T-helper 2 cell treated with Interferon-gamma antibody and Interleukin-4, amounts not matched to agents 100 ng/mL and 5 ng/mL, for 36 hours (primary cell): Measurements from ENCODE around the gene PTCD3. TPM values are rescaled to one million over a fixed set of nuclear protein-coding genes. Genes with fewer than 3 reads are reported as not detected.

Experiments used
- intact Hi-C: fragments of 100-400 bp; cut with micrococcal nuclease; formaldehyde crosslinking; loops from one replicate; pipeline ENCODE4 v1.15.1; 2023
- total RNA-seq: library from RNA; stranded (reverse); gene quantifications from 2 replicates; pipeline ENCODE4 v1.2.3, GENCODE V29; 2022

Gene PTCD3
- total RNA-seq, result 141 and 143 TPM in 2 replicates

- intact Hi-C loops, result loop anchor here (1.0 to 5.0 kb wide), 7 partner anchors 68 to 752 kb away; partner anchors contain the start of genes C2orf68, CHMP3, ELMOD3 and IMMT
These were observed at the start of gene PTCD3 for GRCh38 chr2:86105969-86106945. Gene PTCD3, plus strand, starts transcription at chr2:86106235. Its CDS starts 13 bp downstream, at chr2:86106248.

DNA sequence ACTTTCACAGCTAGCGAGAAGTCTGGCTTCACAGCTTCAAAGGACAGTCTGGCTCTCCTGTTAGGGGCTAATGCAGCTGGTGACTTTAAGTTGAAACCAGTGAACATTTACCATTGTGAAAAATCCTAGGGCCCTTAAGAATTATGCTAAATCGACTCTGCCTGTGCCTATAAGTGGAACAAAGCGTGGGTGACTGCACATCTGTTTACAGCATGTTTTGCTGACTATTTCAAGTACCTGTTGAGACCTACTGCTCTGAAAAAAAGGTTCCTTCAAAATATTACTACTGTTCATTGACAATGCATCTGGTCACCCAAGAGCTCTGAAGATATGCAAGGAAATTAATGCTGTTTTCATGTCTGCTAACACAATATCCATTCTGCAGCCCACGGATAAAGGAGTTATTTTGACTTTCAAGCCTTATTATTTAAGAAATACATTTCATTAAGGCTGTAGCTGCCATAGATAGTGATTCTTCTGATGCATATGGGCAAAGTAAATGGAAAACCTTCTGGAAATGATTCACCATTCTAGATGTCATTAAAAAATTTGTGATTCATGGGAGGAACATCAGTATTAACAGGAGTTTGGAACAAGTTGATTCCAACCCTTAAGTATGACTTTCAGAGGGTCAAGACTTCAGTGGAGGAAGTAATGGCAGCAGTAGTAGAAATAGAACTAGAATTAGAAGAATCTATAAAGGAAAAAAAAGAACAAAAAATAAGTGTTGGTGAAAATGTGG lies 49.3 kb upstream of the PTCD3 start:
- intact Hi-C loops, result no loop called here

GRCh38 chr2:86062043-86062442 lies 44.0 kb upstream of the PTCD3 start:
- intact Hi-C loops, result no loop called here

GRCh38 chr2:86064006-86064405 lies 42.0 kb upstream of the PTCD3 start:
- intact Hi-C loops, result no loop called here

- intact Hi-C loops, result no loop called here
These were observed 40.5 kb upstream of the PTCD3 start for GRCh38 chr2:86065512-86065911.

DNA sequence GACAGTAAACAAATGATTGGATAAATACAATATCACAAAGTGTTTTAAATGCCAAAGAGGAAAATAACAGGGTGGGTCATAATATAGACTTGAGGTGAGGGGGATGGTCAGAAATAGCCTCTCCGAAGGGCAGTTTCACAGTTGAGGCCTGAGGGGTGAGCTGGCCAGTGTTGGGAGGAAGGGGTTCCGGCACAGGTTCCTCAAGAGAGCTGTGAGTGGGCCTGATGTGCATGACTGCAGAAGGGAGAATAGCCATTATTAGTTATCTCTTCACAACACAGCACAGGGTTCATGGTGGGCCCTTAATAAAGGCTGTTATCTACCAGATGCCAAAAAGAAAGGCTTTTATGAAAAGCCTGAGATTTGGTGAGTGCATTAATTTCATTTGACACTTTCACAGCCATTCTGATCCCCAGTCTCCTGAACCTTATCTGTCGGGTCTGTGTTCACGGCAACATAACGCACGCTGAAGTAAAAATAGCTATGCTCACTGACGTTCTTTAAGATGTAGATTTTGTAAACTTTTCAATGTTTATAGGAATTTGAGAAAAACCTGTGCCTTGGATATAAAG lies 39.9 kb upstream of the PTCD3 start:
- intact Hi-C loops, result no loop called here

DNA sequence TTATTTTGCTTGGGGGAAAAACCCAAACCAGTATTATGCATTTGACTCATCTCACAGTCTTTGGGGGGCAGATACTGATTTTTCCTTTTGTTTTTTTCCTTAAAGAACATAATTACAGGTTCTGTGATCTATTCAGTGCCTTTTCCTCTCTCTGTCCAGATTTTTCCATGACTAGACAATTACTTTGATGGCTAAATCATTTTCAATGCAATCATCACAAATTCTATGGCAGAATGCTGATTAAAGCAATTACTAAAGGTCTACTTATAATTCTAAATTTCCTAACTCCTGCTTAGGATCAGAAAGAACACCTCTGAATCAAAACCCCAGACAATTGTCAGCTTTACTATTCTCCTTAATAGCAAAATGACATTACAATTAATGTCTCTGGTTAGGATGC lies 39.1 kb upstream of the PTCD3 start:
- intact Hi-C loops, result no loop called here

- intact Hi-C loops, result no loop called here
These were observed 37.9 kb upstream of the PTCD3 start for GRCh38 chr2:86068136-86068588.

DNA sequence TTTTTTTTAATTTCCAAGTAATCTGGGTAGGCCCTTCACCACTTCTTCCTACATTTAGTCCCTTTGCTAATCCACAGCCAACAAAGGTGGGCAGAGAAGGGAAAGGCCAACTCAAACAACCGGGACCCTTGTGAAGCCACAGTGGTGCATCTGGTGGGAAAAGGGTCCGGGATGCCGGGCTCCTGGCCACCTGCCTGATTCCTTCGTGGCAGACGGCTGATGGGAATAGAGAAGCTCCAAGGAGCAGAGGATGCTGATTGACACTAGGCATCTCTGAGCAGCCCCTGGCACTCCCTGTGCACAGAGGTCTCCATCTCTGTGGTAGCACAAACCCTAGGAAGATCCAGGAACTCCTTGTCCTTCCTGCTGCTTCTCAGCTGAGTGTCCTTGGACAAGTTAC lies 37.4 kb upstream of the PTCD3 start:
- intact Hi-C loops, result no loop called here

- intact Hi-C loops, result no loop called here
These were observed 36.8 kb upstream of the PTCD3 start for GRCh38 chr2:86069091-86069685.

DNA sequence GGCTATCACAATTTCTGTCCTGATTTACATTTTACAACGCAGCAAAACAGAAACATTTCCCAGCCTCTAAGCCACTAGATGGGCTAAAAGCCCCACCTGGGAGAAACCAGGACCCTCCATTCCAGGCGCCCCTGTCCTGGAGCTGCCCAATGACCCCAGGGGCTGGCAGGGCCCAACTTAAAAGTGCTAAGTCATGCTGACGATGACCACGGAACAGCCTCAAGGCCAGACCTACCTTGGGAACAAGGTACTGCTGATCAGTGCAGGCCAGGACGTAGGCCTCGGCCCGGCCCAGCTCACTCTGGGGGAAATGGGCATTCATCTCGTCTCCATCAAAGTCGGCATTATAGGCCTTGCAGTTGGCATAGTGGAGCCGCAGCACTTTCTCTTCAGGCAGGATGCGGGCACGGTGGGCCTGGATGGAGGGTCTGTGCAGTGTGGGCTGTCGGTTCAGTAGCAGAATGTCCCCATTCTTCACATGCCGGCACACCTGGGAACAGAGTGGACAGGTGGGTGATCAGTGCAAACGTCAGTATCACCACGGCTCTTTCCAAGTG lies 36.2 kb upstream of the PTCD3 start:
- intact Hi-C loops, result loop anchor here (10.0 kb wide), 1 partner anchor 315 kb away; the partner anchor contains the start of gene ATOH8

DNA sequence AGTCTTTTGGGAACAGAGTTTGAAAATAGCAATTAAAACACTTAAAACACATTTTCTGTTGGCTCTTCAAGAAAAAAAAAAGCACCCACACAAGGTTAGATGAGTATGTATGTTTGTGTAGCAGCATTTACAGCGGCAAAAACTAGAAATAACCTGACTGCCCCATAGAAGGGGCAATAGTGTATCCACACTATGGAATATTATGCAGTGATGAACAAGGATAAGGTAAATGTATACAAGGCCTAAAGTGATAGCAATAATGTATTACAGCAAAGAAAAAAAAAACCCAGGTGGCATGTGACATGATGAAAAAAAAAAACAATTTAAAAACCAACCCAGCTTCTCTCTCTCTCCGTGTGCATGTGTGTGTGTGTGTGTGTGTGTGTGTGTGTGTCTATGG lies 35.2 kb upstream of the PTCD3 start:
- intact Hi-C loops, result loop anchor here (10.0 kb wide), 1 partner anchor 316 kb away; the partner anchor contains the start of gene ATOH8

- intact Hi-C loops, result loop anchor here (10.0 kb wide), 1 partner anchor 318 kb away; the partner anchor contains the start of gene ATOH8
These were observed 33.7 kb upstream of the PTCD3 start for GRCh38 chr2:86072271-86072858.

DNA sequence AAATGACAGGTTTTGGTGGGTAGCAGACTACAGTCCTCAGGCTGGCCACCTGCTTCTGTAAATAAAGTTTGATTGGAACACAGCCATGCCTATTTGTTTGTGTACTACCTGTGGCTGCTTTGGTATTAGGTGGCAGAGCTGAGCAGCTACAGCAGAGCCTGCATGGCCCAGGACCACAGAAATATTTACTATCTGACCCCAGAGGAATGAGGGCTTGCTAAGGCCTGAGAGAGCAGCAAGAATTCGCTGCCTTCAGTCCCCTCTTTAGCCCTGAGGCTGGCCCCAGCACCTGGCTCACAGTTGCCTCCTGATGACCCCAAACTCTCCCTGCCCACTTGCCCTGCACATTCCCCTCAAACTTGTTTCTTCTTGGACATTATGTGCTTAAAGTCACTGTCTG lies 32.8 kb upstream of the PTCD3 start:
- intact Hi-C loops, result loop anchor here (10.0 kb wide), 1 partner anchor 318 kb away; the partner anchor contains the start of gene ATOH8

- intact Hi-C loops, result loop anchor here (10.0 kb wide), 1 partner anchor 319 kb away; the partner anchor contains the start of gene ATOH8
These were observed 31.8 kb upstream of the PTCD3 start for GRCh38 chr2:86074256-86074655.

DNA sequence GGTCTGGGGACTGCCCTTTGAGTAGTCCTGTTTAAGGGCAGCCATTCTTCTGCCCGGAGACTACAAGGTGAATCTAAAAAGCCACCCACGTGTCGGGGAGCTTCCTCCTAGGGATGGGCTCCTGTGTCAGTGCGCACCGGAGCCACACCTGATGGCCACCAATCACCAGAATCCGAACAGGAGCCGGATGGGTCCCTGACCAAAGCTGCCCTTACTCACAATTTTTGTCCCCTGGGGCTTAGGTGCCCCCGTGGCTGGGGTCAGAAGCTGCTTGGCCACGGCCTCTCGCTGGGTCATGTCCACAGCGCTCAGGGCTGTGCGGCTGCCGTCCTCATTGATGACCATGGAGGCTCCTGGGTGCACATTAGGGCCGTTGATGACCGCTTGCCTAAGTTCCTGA lies 31.2 kb upstream of the PTCD3 start:
- intact Hi-C loops, result loop anchor here (10.0 kb wide), 1 partner anchor 320 kb away; the partner anchor contains the start of gene ATOH8

- intact Hi-C loops, result loop anchor here (10.0 kb wide), 1 partner anchor 321 kb away; the partner anchor contains the start of gene ATOH8
These were observed 30.1 kb upstream of the PTCD3 start for GRCh38 chr2:86075886-86076285.

DNA sequence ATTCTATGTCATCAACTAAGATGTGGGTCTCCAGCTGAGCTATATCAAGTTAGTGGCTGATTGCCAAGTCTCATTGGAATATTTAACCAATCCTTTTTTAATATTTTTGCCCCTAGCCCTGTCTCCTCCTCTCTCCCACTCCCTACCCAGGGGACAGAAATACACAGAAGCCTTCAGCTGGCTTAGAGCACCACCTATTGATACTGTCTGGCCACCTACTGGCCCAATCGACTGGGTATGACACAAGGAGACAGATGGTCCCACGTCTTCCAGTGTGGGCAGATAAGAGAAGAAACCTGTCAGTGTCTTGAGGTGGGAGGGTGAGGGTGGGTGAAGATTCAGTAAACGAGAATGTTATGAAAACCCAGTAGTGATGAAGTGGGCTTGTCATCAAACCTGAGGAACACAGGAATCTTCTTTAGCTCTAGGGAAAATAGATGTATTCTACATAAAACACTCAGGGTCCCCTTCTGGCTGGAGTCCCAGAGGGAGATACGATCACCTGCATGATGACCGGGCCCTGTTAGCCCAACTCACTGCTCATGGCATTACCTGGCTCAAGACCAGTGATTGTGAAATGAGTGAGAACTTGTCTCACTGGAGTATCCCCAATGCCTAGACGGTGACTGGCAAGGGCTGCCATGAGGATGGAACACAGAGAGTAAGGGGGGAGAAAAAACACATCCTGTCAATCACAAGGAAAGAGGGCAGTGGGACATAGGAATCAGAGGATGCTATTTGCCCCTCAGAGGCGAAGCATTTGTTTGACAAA lies 27.1 kb upstream of the PTCD3 start:
- intact Hi-C loops, result loop anchor here (1.0 to 10.0 kb wide), 3 partner anchors 41 to 350 kb away; partner anchors contain the start of gene ATOH8
